ENCODE results near the gene TMEM200B.
"Not testable (repeated sequence)": the region's sequence is repeated elsewhere in the genome, so short reads cannot be mapped to it uniquely, and the experiment has no call there.

Gene TMEM200B

GRCh38 chr1:29108041-29108440 is 15.7 kb downstream of the TMEM200B start:
- DNase-seq (ENCODE audit: low read depth), result not testable (repeated sequence)

- no peak for DNase-seq (ENCODE audit: low read depth)
Measured at GRCh38 chr1:29105822-29106221, 17.9 kb downstream of the TMEM200B start.

GRCh38 chr1:29100487-29100886 is 23.2 kb downstream of the TMEM200B start:
- DNase-seq (ENCODE audit: low read depth), result no peak

GRCh38 chr1:29099286-29099685 is 24.4 kb downstream of the TMEM200B start:
- DNase-seq (ENCODE audit: low read depth), result no peak

GRCh38 chr1:29096231-29096886 is 27.3 kb downstream of the TMEM200B start:
- DNase-seq (ENCODE audit: low read depth), result no peak

GRCh38 chr1:29094954-29095353 is 28.7 kb downstream of the TMEM200B start:
- DNase-seq (ENCODE audit: low read depth), result no peak

GRCh38 chr1:29094433-29094832 is 29.3 kb downstream of the TMEM200B start:
- DNase-seq (ENCODE audit: low read depth), result no peak

GRCh38 chr1:29092704-29093103 is 31.0 kb downstream of the TMEM200B start:
- DNase-seq (ENCODE audit: low read depth), result not testable (repeated sequence)

GRCh38 chr1:29090937-29091618 is 32.6 kb downstream of the TMEM200B start:
- no peak for DNase-seq (ENCODE audit: low read depth)

- DNase-seq (ENCODE audit: low read depth), result no peak
Measured at GRCh38 chr1:29084196-29084521, 39.5 kb downstream of the TMEM200B start.

- DNase-seq (ENCODE audit: low read depth), result no peak
Measured at GRCh38 chr1:29083317-29084195, 40.1 kb downstream of the TMEM200B start.

- DNase-seq (ENCODE audit: low read depth), result no peak
Measured at GRCh38 chr1:29082519-29082918, 41.2 kb downstream of the TMEM200B start.

- DNase-seq (ENCODE audit: low read depth), result no peak
Measured at GRCh38 chr1:29081201-29081600, 42.5 kb downstream of the TMEM200B start.

- DNase-seq (ENCODE audit: low read depth), result not testable (repeated sequence)
Measured at GRCh38 chr1:29079916-29080629, 43.6 kb downstream of the TMEM200B start.

GRCh38 chr1:29077155-29077554 is 46.5 kb downstream of the TMEM200B start:
- DNase-seq (ENCODE audit: low read depth), result no peak

Measured in stimulated activated CD8-positive, alpha-beta memory T cell treated with anti-CD3 and anti-CD28 coated beads, Interleukin-12 subunit alpha, Interleukin-12 subunit beta, amount 100 ng/mL, for 4 hours (primary cell).